Calu3 (cell line): ENCODE data around the gene ACSS2. TPM values are rescaled to one million over a fixed set of nuclear protein-coding genes. Genes with fewer than 3 reads are reported as not detected.
A peak's percentile ranks its signal among the peaks of the same experiment; 100 is the strongest.

Experiments used
- Bru-seq: library from RNA; stranded (reverse); fragments of 400-500 nt; gene quantifications from one replicate; lab custom pipeline; 2021; lab: Mats Ljungman, UMichigan
- BruChase-seq, 2 experiments: library from RNA; stranded (reverse); fragments of 400-500 nt; gene quantifications; one replicate each; lab custom pipeline; 2021; lab: Mats Ljungman, UMichigan
- BruUV-seq: library from RNA; stranded (reverse); fragments of 400-500 nt; replicated peaks from 2 replicates; lab custom pipeline; 2021; lab: Mats Ljungman, UMichigan
- CTCF ChIA-PET: fragments of 300-600 bp; sonication (Branson Sonifier 250); formaldehyde crosslinking; loops from one replicate; lab custom pipeline; 2022; ENCODE audit warnings: antibody characterized with exemption; lab: Charles Lee
- DNase-seq: peaks from one replicate; pipeline ENCODE4 v3.0.0; 2022
- H3K27ac Mint-ChIP-seq: one replicate; pipeline ENCODE4 v1.8.0; 2022; ENCODE audit warnings: mixed read lengths; ENCODE audit not compliant: unreplicated experiment
- H3K27me3 Mint-ChIP-seq: one replicate; pipeline ENCODE4 v1.8.0; 2022; ENCODE audit warnings: mixed read lengths; ENCODE audit not compliant: unreplicated experiment
- H3K36me3 Mint-ChIP-seq: one replicate; pipeline ENCODE4 v1.8.0; 2022; ENCODE audit warnings: mild to moderate bottlenecking, moderate library complexity, mixed read lengths; ENCODE audit not compliant: insufficient read depth, unreplicated experiment
- H3K4me1 Mint-ChIP-seq: one replicate; pipeline ENCODE4 v1.8.0; 2022; ENCODE audit warnings: mild to moderate bottlenecking, low read depth, mixed read lengths; ENCODE audit not compliant: unreplicated experiment
- H3K4me3 Mint-ChIP-seq: one replicate; pipeline ENCODE4 v1.8.0; 2022; ENCODE audit warnings: mild to moderate bottlenecking, low read depth, moderate library complexity, mixed read lengths; ENCODE audit not compliant: unreplicated experiment
- H3K9me3 Mint-ChIP-seq: one replicate; pipeline ENCODE4 v1.8.0; 2022; ENCODE audit warnings: low read depth, mixed read lengths; ENCODE audit not compliant: unreplicated experiment
- CTCF ChIP-seq: fragments of 200-600 bp; IDR thresholded peaks from one replicate; pipeline ENCODE4 v1.8.0; 2022; ENCODE audit warnings: antibody characterized with exemption; ENCODE audit not compliant: unreplicated experiment
- intact Hi-C: fragments of 100-400 bp; cut with micrococcal nuclease; formaldehyde crosslinking; loops from one replicate; pipeline ENCODE4 v1.10.0; 2022; ENCODE audit not compliant: unreplicated experiment
- long read RNA-seq: library from polyadenylated mRNA; stranded (forward); transcript quantifications from one replicate; pipeline ENCODE4 v2.0.0, GENCODE V29; 2022
- total RNA-seq: library from RNA; stranded (reverse); gene quantifications from 2 replicates; pipeline ENCODE4 v1.2.3, GENCODE V29; 2022

ACSS2 gene
- total RNA-seq = 34.9 and 35.3 TPM in 2 replicates
- percentile 59 among the genes with signal in this experiment for Bru-seq, nascent RNA
- BruChase-seq, experiment 1, labeled RNA remaining after a 6-hour chase = percentile 63 among the genes with signal in this experiment
- percentile 73 among the genes with signal in this experiment for BruChase-seq, experiment 2, labeled RNA remaining after a 2-hour chase
- long read RNA-seq, transcript ACSS2-202 (18 exons, 3,065 nt) = major isoform, 19 of 32 reads
- long read RNA-seq, partial matches to known transcripts = 1 of 32 reads
- long read RNA-seq, other reads (novel, unspliced or antisense) = 11 of 32 reads

GRCh38 chr20:34876406-34877282 is at the start of gene ACSS2:
Gene ACSS2, plus strand, starts transcription at chr20:34876612. Its CDS starts 34 bp downstream, at chr20:34876646.
- Mint-ChIP-seq H3K27ac (peak within 1 kb of the TSS; percentile 93), H3K4me3 (peak within 1 kb of the TSS; percentile 85), H3K9me3 (no peaks in the 10 kb centered on the region), H3K27me3 (peaks cover 28% of the 10 kb centered on the region), H3K4me1 (peaks cover 49% of the 10 kb centered on the region), H3K36me3 (peaks cover 32% of the 10 kb centered on the region)
- no peak for TF ChIP-seq CTCF
- intact Hi-C loops = loop anchor here (10.0 kb wide), 1 partner anchor 218 kb away; the partner anchor contains the start of gene TRPC4AP
- peak; percentile 17 for DNase-seq
- no TSS peak for BruUV-seq
- CTCF ChIA-PET = interaction anchor here (0.5 to 5.9 kb wide), 23 partner anchors 9 to 268 kb away, joined by 3 to 107 read pairs (median 5); partner anchors contain the start of genes GSS, MYH7B and TRPC4AP

- CTCF ChIA-PET = no interaction called here
- peaks cover 54% of the 10 kb centered on the region for H3K27me3 Mint-ChIP-seq
- no peak overlapping the region for H3K4me3 Mint-ChIP-seq
- peak; percentile 12 for TF ChIP-seq CTCF
- no peaks in the 10 kb centered on the region for H3K9me3 Mint-ChIP-seq
- peaks cover 12% of the 10 kb centered on the region for H3K4me1 Mint-ChIP-seq
- intact Hi-C loops = no loop called here
- no peak for DNase-seq
- no TSS peak for BruUV-seq
- peaks cover 25% of the 10 kb centered on the region for H3K36me3 Mint-ChIP-seq
- H3K27ac Mint-ChIP-seq = no peak overlapping the region
These were observed 47.2 kb upstream of the ACSS2 start for GRCh38 chr20:34829191-34829590.

- no peaks in the 10 kb centered on the region for H3K4me1 Mint-ChIP-seq
- peaks cover 5% of the 10 kb centered on the region for H3K36me3 Mint-ChIP-seq
- intact Hi-C loops = loop anchor here (5.0 to 10.0 kb wide), 2 partner anchors 315 to 373 kb away; partner anchors contain the start of gene EDEM2
- no peak for DNase-seq
- TF ChIP-seq CTCF = no peak
- no peak overlapping the region for H3K27ac Mint-ChIP-seq
- peaks cover 55% of the 10 kb centered on the region for H3K27me3 Mint-ChIP-seq
- no TSS peak for BruUV-seq
- no peak overlapping the region for H3K4me3 Mint-ChIP-seq
- CTCF ChIA-PET = no interaction called here
- no peaks in the 10 kb centered on the region for H3K9me3 Mint-ChIP-seq
These were observed 44.5 kb upstream of the ACSS2 start for GRCh38 chr20:34831936-34832335.

- BruUV-seq = no TSS peak
- DNase-seq = no peak
- intact Hi-C loops = loop anchor here (1.0 to 10.0 kb wide), 4 partner anchors 126 to 370 kb away; partner anchors contain the start of gene EDEM2
- H3K4me3 Mint-ChIP-seq = peak overlapping the region; percentile 47
- TF ChIP-seq CTCF = peak; percentile 15
- H3K36me3 Mint-ChIP-seq = no peaks in the 10 kb centered on the region
- H3K4me1 Mint-ChIP-seq = no peaks in the 10 kb centered on the region
- peaks cover 44% of the 10 kb centered on the region for H3K27me3 Mint-ChIP-seq
- CTCF ChIA-PET = interaction anchor here (0.7 kb wide), 2 partner anchors 138 to 157 kb away, joined by 3 to 6 read pairs; no protein-coding TSS in a partner anchor
- H3K9me3 Mint-ChIP-seq = no peaks in the 10 kb centered on the region
- no peak overlapping the region for H3K27ac Mint-ChIP-seq
These were observed 41.9 kb upstream of the ACSS2 start for GRCh38 chr20:34834459-34834893.
